ENCODE measurements around the gene C1orf74.

DNA sequence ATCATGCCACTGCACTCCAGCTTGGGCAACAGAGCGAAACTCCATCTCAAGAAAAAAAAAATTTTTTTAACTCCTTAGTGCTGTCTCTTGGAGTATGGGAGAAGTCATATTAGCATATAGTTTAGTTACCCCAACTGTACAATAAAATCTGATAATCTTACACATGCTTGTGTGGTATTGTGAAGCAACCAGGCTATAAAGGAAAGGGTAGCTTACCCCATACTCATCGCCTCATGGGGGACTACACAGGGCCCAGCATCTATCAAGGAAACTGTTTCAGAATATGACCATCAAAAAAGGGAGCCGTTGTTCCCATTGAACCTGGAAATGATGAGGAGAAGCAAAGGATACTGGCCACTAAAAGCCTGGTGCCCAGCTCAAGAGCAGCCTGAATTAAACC is 31.5 kb downstream of the C1orf74 start:
- TF ChIP-seq CTCF (conservative IDR thresholded peaks at IDR 0.05; ENCODE audit: low read length) (no peak), EZH2phosphoT487 (IDR thresholded peaks at IDR 0.05; ENCODE audit: borderline replicate concordance) (no peak)

Measured in Loucy (cell line).